Stimulated activated CD4-positive, alpha-beta T cell treated with anti-CD3 and anti-CD28 coated beads, Interleukin-4, amount 100 ng/mL, for 4 hours (primary cell): ENCODE measurements around the gene ZBTB7B.
A peak's percentile ranks its signal among the peaks of the same experiment; 100 is the strongest.

Source experiments
- DNase-seq, 2 experiments: peaks; one replicate each; pipeline ENCODE4 v3.0.0-alpha.2; 2020

Gene ZBTB7B

GRCh38 chr1:155040358-155041093, 37.9 kb downstream of the ZBTB7B start:
- DNase-seq: no peak

GRCh38 chr1:155042789-155043188, 40.2 kb downstream of the ZBTB7B start:
- no peak for DNase-seq

GRCh38 chr1:155043301-155043702, 40.7 kb downstream of the ZBTB7B start:
- DNase-seq: no peak

DNA sequence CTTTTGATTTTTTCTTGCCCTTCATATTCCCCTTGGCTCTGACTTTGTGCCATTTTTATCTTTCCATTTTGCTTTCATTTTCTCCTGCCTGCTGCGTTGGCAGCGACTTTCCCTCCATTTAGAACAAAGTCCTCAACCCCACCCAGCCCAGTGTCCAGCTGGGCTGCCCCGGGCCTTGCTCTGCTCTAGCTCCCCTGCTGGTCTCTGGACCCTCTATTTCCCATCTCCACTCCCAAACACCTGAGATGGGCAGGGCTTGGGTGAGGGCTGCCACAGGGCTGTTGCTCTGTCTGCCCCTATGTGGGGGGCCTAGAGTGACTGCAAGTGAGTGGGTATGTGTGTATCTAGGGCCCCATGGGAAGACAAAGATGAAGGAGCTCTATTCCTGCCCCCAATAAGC, 41.2 kb downstream of the ZBTB7B start:
- DNase-seq: no peak

DNA sequence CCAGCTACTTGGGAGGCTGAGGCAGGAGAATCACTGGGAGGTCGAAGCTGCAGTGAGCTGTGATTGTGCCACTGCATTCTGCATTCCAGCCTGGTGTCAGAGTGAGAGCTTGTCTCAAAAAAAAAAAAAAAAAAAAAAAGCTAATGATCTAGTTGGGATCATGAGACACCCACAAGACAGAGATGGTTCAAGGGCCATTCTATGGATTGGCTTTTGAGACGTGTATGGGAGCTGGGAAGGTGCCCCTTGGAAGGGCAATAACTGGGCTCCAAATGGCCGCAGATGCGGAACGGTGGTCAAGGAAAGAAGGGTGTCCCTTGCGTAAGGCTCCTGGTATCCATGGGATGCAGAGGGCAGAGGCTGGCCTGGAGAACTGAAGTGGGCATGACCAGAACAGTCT, 41.8 kb downstream of the ZBTB7B start:
- no peak for DNase-seq

- peak; percentile 38 to 53 for DNase-seq
Measured at GRCh38 chr1:155044812-155045657, 42.4 kb downstream of the ZBTB7B start.

GRCh38 chr1:155048449-155049334, 46.1 kb downstream of the ZBTB7B start:
- DNase-seq: no peak

- DNase-seq: no peak
Measured at GRCh38 chr1:155049651-155050559, 47.3 kb downstream of the ZBTB7B start.

GRCh38 chr1:155050560-155051341, 48.1 kb downstream of the ZBTB7B start, which contains the start of gene ADAM15:
Gene ADAM15, plus strand, starts transcription at chr1:155051316. Its CDS starts 71 bp downstream, at chr1:155051387.
- DNase-seq: peak; percentile 77 to 80

GRCh38 chr1:155051342-155051776, 48.8 kb downstream of the ZBTB7B start:
- no peak for DNase-seq

GRCh38 chr1:155051777-155052398, 49.3 kb downstream of the ZBTB7B start:
- peak; percentile 34 to 62 for DNase-seq

DNA sequence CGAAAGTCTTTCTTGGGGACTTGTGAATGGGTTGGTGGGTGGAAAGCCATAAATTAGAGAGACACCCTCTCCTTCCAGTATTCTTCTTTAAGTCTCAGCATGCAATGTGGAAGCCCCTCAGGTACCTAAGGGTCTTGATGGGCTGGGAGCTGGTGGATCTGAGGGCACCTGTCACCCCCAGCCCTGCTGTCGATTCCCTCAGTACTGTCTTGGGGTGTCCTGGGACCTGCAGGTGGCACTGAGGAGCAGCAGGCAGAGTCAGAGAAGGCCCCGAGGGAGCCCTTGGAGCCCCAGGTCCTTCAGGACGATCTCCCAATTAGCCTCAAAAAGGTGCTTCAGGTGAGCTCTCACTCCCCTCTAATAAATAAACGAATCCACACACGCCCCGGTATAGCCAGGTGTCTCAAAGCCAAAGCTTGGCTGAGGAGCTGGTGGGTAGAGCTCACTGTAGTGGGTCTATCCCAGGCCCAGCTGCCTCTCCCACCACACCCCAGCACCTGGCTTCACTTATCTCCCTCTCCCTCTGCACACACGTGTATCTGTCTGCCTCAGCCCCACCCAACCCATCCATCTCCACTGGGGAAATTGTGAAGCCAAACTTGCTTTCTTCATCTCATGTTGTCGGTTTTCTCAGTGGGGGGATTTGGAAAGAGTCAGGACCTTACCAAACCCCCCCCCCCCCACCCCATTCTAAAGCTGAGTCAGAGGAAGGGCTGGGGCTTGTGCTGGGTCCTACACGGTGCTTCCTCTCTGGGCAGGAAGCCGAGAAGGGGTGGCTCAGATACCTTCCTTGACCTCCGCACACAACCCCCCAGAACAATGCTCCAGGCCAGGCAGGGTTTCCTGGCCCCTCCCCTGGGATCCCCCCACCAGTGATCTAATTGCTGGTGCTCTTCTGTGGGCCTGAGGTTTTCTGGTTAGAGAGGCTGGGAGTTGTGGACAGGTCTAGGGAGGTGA, 50.1 kb downstream of the ZBTB7B start:
- DNase-seq: no peak

GRCh38 chr1:155053531-155054105, 51.0 kb downstream of the ZBTB7B start:
- DNase-seq: no peak

DNA sequence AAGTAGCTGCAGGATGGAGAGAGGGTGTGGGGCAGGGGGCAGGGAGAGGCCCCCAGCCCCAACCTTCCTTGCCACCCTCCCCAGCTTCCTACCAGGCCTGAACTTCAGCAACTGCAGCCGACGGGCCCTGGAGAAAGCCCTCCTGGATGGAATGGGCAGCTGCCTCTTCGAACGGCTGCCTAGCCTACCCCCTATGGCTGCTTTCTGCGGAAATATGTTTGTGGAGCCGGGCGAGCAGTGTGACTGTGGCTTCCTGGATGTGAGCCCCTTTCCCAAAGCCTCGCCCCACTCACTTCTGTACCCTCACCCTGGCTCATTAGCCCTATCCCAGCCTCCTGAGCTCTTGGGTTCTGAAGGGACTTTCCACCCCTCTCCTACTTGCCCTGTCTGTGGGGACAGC, 54.5 kb downstream of the ZBTB7B start:
- no peak for DNase-seq

DNA sequence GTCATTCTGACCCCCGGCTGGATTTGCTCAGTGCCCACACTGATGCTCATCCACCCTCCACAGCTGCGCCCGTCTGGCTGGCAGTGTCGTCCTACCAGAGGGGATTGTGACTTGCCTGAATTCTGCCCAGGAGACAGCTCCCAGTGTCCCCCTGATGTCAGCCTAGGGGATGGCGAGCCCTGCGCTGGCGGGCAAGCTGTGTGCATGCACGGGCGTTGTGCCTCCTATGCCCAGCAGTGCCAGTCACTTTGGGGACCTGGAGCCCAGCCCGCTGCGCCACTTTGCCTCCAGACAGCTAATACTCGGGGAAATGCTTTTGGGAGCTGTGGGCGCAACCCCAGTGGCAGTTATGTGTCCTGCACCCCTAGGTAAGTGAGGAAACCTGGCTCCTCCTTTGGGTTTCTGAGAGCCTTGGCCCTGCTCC, 55.2 kb downstream of the ZBTB7B start:
- no peak for DNase-seq

DNA sequence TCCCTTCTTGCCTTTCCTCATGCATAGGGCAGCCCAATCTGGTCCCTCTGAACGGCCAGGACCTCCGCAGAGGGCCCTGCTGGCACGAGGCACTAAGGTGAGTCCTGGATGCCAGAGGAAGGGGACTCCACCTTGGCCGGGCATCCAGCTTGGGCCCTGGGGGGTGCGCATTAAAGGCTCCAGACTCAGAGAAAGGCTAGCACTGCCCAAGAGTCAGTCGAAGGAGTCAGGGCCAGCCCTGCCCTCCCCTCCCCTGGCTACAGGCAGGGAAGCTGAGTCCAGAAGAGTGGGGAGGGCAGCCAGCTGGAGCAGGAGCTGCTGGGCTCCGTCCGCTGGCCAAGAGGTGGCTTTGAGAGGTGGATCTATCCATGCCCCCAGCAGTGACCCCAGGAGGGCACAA, 58.1 kb downstream of the ZBTB7B start:
- DNase-seq: no peak

DNA sequence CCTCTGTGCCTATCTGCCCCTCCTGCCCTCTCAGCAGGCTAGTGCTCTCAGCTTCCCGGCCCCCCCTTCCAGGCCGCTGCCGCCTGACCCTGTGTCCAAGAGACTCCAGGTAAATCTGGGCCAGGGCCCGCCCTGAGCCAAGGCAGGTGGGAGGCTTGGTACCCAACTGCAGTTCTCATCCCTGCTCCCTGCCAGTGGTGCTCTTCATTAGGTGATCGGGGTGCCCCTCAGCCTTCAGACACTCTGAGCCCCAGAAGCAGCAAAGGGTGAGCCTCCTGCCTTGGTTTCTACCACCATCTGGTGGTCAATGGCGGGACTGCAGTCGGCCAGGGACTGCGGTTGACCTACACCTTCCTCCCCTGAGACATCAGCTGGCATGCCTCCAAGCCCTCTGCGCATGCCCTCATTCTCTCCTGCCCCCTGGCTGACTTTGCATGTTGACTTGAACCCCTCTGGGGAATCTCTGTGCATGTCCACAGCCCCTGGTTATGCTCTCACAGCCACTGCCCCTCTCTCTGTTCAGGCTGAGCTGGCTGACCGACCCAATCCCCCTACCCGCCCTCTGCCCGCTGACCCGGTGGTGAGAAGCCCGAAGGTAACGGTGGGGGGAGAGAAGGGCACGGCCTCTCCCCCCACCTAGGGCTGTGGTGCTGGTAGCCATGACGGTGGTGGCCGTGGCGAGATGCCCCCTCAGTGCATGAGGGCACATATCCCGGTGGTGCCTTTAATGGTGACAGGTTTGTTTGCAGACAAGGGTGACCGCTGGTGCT, 59.0 kb downstream of the ZBTB7B start:
- peak; percentile 88 to 96 for DNase-seq

- no peak for DNase-seq
Measured at GRCh38 chr1:155062151-155062686, 59.6 kb downstream of the ZBTB7B start.
